Measurements from ENCODE around the gene SLC6A6. TPM values are rescaled to one million over a fixed set of nuclear protein-coding genes. Genes with fewer than 3 reads are reported as not detected.

Gene SLC6A6
- total RNA-seq, 2 donors from 2014 or later = 43.1 to 56.5 TPM

GRCh38 chr3:14377044-14377837 lies 25.2 kb upstream of the SLC6A6 start:
- Histone ChIP-seq H3K27me3 (ENCODE audit: control insufficient read depth, insufficient read depth, low read length, poor library complexity, severe bottlenecking) (no peaks in the 10 kb centered on the region), H3K27ac (ENCODE audit: low read depth, low read length) (no peak overlapping the region), H3K9me3 (ENCODE audit: control insufficient read depth, low read length) (no peaks in the 10 kb centered on the region), H3K9ac (ENCODE audit: extremely low read depth, low read length, poor library complexity, severe bottlenecking) (no peak overlapping the region), H3K36me3 (ENCODE audit: control insufficient read depth, insufficient read depth, low read length) (no peaks in the 10 kb centered on the region), H3K4me1 (ENCODE audit: control insufficient read depth, insufficient read depth, low read length) (peaks cover 5% of the 10 kb centered on the region), H3K4me3 (ENCODE audit: low read length) (no peak overlapping the region)
- H3K4me3 Mint-ChIP-seq = no peak overlapping the region
- TF ChIP-seq, protein P1, sequence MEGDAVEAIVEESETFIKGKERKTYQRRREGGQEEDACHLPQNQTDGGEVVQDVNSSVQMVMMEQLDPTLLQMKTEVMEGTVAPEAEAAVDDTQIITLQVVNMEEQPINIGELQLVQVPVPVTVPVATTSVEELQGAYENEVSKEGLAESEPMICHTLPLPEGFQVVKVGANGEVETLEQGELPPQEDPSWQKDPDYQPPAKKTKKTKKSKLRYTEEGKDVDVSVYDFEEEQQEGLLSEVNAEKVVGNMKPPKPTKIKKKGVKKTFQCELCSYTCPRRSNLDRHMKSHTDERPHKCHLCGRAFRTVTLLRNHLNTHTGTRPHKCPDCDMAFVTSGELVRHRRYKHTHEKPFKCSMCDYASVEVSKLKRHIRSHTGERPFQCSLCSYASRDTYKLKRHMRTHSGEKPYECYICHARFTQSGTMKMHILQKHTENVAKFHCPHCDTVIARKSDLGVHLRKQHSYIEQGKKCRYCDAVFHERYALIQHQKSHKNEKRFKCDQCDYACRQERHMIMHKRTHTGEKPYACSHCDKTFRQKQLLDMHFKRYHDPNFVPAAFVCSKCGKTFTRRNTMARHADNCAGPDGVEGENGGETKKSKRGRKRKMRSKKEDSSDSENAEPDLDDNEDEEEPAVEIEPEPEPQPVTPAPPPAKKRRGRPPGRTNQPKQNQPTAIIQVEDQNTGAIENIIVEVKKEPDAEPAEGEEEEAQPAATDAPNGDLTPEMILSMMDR (conservative IDR thresholded peaks at IDR 0.05) = no peak
- no peak overlapping the region for H3K27ac Mint-ChIP-seq
- no peaks in the 10 kb centered on the region for H3K9me3 Mint-ChIP-seq
- H3K27me3 Mint-ChIP-seq (ENCODE audit: insufficient read depth) = peaks cover 12% of the 10 kb centered on the region
- peaks cover 18% of the 10 kb centered on the region for H3K4me1 Mint-ChIP-seq
- WGBS, 2 experiments (ENCODE audit: insufficient coverage in 1 of 2, insufficient read length in 1 of 2) = 92 to 100% methylated on average over 3 to 6 of the region's 6 CpGs
- no peaks in the 10 kb centered on the region for H3K36me3 Mint-ChIP-seq (ENCODE audit: low read depth)
- DNase-seq = no peak

DNA sequence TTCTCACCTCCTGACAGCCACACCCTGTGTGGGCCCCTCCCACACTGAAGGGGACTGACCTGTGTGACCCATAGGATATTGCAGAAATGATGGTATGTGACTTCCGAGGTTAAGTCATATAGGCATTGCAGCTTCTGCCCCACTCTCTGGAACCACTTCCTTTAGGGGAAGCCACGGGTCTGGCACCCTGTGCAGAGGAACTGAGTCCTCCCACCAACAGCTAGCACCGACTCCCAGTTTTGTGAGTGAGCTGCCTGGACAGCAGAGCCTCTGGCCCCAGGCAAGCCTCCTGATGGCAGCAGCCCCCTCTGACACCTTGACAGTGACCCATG lies 24.6 kb upstream of the SLC6A6 start:
- DNase-seq = no peak
- no peak overlapping the region for H3K27ac Mint-ChIP-seq
- no peaks in the 10 kb centered on the region for H3K4me1 ChIP-seq (ENCODE audit: control insufficient read depth, insufficient read depth, low read length)
- no peak overlapping the region for H3K9ac ChIP-seq (ENCODE audit: extremely low read depth, low read length, poor library complexity, severe bottlenecking)
- H3K9me3 Mint-ChIP-seq = no peaks in the 10 kb centered on the region
- H3K9me3 ChIP-seq (ENCODE audit: control insufficient read depth, low read length) = no peaks in the 10 kb centered on the region
- TF ChIP-seq, protein P1 (conservative IDR thresholded peaks at IDR 0.05) = no peak
- H3K4me1 Mint-ChIP-seq = peaks cover 17% of the 10 kb centered on the region
- no peaks in the 10 kb centered on the region for H3K36me3 ChIP-seq (ENCODE audit: control insufficient read depth, insufficient read depth, low read length)
- no peak overlapping the region for H3K4me3 ChIP-seq (ENCODE audit: low read length)
- peaks cover 11% of the 10 kb centered on the region for H3K27me3 Mint-ChIP-seq (ENCODE audit: insufficient read depth)
- no peaks in the 10 kb centered on the region for H3K27me3 ChIP-seq (ENCODE audit: control insufficient read depth, insufficient read depth, low read length, poor library complexity, severe bottlenecking)
- no peaks in the 10 kb centered on the region for H3K36me3 Mint-ChIP-seq (ENCODE audit: low read depth)
- H3K4me3 Mint-ChIP-seq = no peak overlapping the region
- H3K27ac ChIP-seq (ENCODE audit: low read depth, low read length) = no peak overlapping the region
- WGBS, 2 experiments (ENCODE audit: insufficient coverage in 1 of 2, insufficient read length in 1 of 2) = 92 to 93% methylated on average over 3 of the region's 3 CpGs

- Histone ChIP-seq H3K27ac (ENCODE audit: low read depth, low read length) (no peak overlapping the region), H3K4me3 (ENCODE audit: low read length) (no peak overlapping the region), H3K9ac (ENCODE audit: extremely low read depth, low read length, poor library complexity, severe bottlenecking) (no peak overlapping the region), H3K9me3 (ENCODE audit: control insufficient read depth, low read length) (no peaks in the 10 kb centered on the region), H3K27me3 (ENCODE audit: control insufficient read depth, insufficient read depth, low read length, poor library complexity, severe bottlenecking) (no peaks in the 10 kb centered on the region), H3K4me1 (ENCODE audit: control insufficient read depth, insufficient read depth, low read length) (no peaks in the 10 kb centered on the region), H3K36me3 (ENCODE audit: control insufficient read depth, insufficient read depth, low read length) (no peaks in the 10 kb centered on the region)
- DNase-seq = no peak
- 86 to 89% methylated on average over 4 of the region's 4 CpGs for WGBS, 2 experiments (ENCODE audit: insufficient coverage in 1 of 2, insufficient read length in 1 of 2)
- TF ChIP-seq, protein P1 (conservative IDR thresholded peaks at IDR 0.05) = no peak
- H3K4me1 Mint-ChIP-seq = peaks cover 14% of the 10 kb centered on the region
- no peak overlapping the region for H3K27ac Mint-ChIP-seq
- H3K4me3 Mint-ChIP-seq = no peak overlapping the region
- H3K27me3 Mint-ChIP-seq (ENCODE audit: insufficient read depth) = peaks cover 7% of the 10 kb centered on the region
- no peaks in the 10 kb centered on the region for H3K36me3 Mint-ChIP-seq (ENCODE audit: low read depth)
- H3K9me3 Mint-ChIP-seq = no peaks in the 10 kb centered on the region
Observed at GRCh38 chr3:14378415-14378814, 24.0 kb upstream of the SLC6A6 start.

Measured in endodermal cell (in vitro differentiated cells).